NOMO-1 treated with dmso at 0.1 percent for 144 hours (cell line): ENCODE measurements around the gene PXYLP1.

Experiments
- DNase-seq: peaks from one replicate; lab custom pipeline; 2025; ENCODE audit not compliant: unreplicated experiment; lab: John Stamatoyannopoulos, UW

The PXYLP1 gene

GRCh38 chr3:141248064-141248463, 16.4 kb downstream of the PXYLP1 start:
- DNase-seq, result no peak

- no peak for DNase-seq
Observed at GRCh38 chr3:141249041-141249440, 17.4 kb downstream of the PXYLP1 start.

GRCh38 chr3:141250342-141250741, 18.7 kb downstream of the PXYLP1 start:
- DNase-seq, result no peak

- no peak for DNase-seq
Observed at GRCh38 chr3:141250828-141251227, 19.2 kb downstream of the PXYLP1 start.

GRCh38 chr3:141253326-141253725, 21.7 kb downstream of the PXYLP1 start:
- no peak for DNase-seq

- no peak for DNase-seq
Observed at GRCh38 chr3:141253811-141254210, 22.2 kb downstream of the PXYLP1 start.

GRCh38 chr3:141255137-141255845, 23.7 kb downstream of the PXYLP1 start:
- DNase-seq, result no peak

GRCh38 chr3:141255846-141256261, 24.2 kb downstream of the PXYLP1 start:
- DNase-seq, result peak; percentile 18

GRCh38 chr3:141256820-141257219, 25.2 kb downstream of the PXYLP1 start:
- DNase-seq, result no peak

- DNase-seq, result no peak
Observed at GRCh38 chr3:141257961-141258360, 26.3 kb downstream of the PXYLP1 start.

- no peak for DNase-seq
Observed at GRCh38 chr3:141258973-141259372, 27.3 kb downstream of the PXYLP1 start.

- DNase-seq, result no peak
Observed at GRCh38 chr3:141259821-141260629, 28.4 kb downstream of the PXYLP1 start.

GRCh38 chr3:141260630-141260927, 29.0 kb downstream of the PXYLP1 start:
- no peak for DNase-seq

GRCh38 chr3:141261472-141262307, 30.1 kb downstream of the PXYLP1 start:
- no peak for DNase-seq

- DNase-seq, result no peak
Observed at GRCh38 chr3:141262308-141262705, 30.7 kb downstream of the PXYLP1 start.

GRCh38 chr3:141266186-141266585, 34.6 kb downstream of the PXYLP1 start:
- no peak for DNase-seq

GRCh38 chr3:141266797-141267555, 35.4 kb downstream of the PXYLP1 start:
- no peak for DNase-seq

GRCh38 chr3:141267629-141268028, 36.0 kb downstream of the PXYLP1 start:
- DNase-seq, result no peak

GRCh38 chr3:141268306-141268705, 36.7 kb downstream of the PXYLP1 start:
- no peak for DNase-seq

- DNase-seq, result no peak
Observed at GRCh38 chr3:141268791-141269190, 37.2 kb downstream of the PXYLP1 start.

GRCh38 chr3:141269961-141270360, 38.3 kb downstream of the PXYLP1 start:
- no peak for DNase-seq
